OCI-M2 (cell line): ENCODE data around the gene EGLN3.

Source experiments
- DNase-seq: peaks from one replicate; lab custom pipeline; 2025; ENCODE audit not compliant: unreplicated experiment; lab: John Stamatoyannopoulos, UW

The EGLN3 gene

GRCh38 chr14:33915682-33916081 is 35.2 kb downstream of the EGLN3 start:
- no peak for DNase-seq

- no peak for DNase-seq
Measured at GRCh38 chr14:33914676-33915516, 36.0 kb downstream of the EGLN3 start.

- no peak for DNase-seq
Measured at GRCh38 chr14:33911046-33911445, 39.8 kb downstream of the EGLN3 start.

DNA sequence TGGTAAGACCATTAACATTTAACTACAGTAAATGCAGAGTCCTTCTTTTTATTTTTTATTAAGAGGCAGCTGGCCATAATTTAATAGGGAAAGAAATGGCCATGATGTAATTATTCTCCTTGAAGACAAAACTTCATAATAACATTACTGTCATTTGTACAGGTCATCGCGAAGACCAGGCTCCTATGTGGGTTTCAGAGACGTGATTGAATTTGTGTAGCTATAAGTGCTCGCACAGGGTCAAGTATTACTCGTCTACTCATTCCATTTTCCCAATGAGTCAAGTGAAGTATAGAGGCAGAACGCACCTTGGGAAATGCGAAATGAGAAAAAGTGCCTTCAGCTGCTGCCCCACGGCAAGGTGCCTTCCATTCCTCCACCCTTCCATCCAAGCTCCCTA is 40.4 kb downstream of the EGLN3 start:
- DNase-seq: no peak

DNA sequence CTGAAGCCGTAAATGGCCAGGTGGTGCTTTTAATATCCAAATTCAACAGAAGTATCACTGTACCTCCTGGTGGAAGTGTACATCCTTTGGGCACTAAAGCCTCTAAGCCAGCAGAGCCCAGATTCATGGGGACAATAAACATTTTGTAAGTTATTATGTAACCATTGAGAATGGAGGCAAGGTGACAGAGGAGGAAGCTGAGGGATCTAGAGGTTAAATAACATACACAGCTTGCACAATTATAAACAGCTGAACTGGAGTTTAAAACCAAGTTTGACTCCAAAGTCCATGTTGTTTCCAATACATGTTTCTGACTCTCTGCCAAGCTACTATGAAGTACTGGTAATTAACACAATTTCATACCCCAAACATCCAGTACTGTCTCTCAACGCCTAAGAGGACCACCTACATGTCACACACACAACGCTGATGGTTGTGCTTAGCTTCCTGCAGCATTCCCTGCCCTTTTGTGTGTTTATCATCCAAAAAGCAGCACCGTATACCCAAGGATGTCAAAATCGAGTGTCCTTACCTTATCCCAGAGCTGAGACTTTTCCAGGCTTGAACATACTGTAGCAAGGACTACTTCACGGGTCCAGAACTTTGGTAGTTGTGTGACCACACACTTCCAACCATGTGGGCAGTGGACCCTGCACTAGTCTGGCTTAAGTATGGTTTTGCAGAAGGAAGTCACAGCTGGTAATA is 41.3 kb downstream of the EGLN3 start:
- no peak for DNase-seq

DNA sequence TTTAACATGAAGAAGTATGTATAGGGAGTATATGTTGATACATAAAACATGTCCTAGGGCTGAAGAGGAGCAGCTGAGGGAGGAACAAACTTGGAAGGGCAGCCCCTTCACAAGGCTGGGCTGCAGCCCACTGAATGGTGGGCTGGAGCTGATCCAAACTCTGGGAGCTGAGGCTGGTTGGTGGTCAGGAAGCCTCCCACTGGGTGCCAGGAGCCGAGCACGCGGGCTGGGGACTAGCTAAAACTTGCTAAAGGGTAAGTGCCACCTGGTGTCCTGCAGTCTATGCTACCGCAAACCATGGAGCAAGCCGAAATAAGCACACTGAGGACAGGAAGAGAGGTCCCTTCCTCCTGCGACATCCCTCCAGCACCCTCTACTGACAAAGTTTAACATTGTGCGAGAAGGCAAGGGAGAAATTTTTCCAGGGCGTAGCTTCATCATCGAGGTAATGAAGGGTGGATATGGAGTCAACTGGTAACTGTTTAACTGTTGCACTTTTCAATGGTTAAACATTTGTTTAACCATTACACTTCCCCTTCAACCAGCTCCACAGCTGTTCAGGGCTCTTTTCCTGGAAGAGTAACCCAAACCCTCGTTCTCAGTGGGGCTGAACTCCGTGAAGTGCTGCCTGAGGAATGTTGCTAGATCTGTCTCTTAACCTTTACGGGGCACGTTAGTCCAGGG is 42.2 kb downstream of the EGLN3 start:
- DNase-seq: no peak

GRCh38 chr14:33906968-33907367 is 43.9 kb downstream of the EGLN3 start:
- DNase-seq: no peak

GRCh38 chr14:33904609-33905008 is 46.3 kb downstream of the EGLN3 start:
- DNase-seq: no peak

DNA sequence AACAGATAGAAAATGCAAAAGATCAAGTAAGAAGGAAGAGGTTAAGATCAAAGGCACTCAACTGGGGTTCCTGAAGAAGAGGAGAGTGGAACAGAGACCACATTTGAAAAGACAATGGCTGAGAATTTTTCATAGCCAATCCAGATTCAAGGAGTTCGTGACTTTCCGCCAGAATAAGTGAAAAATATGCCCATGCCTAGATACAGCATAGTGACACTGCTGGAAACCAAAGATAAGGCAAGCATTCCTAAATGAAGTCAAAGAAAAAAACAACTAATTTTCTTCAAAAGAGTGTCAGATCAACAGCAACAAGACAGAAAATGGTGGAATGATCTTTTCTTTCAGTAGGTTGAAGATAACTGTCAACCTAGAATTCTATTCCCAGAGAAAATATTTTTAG is 47.5 kb downstream of the EGLN3 start:
- DNase-seq: no peak

DNA sequence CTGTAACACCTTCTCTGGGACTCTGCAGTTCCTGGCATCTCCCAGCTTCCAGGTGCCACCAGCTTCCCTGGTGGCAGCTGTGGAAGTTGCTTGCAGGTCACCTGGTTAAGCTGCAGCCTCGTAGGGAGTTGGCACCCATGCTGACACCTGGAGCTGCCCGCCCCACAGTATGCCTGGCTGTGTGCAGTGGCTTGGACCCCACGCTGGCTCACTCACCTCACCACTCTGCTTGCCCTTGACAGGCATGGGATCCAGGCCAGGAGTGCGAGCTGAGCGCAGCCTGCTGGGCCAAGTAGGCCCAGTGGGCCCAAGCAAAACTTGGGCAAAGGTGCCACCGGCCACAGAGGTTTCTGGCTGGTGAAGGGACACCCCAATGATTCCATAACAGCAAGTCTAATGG is 48.5 kb downstream of the EGLN3 start:
- no peak for DNase-seq

- DNase-seq: no peak
Measured at GRCh38 chr14:33901426-33902155, 49.3 kb downstream of the EGLN3 start.

DNA sequence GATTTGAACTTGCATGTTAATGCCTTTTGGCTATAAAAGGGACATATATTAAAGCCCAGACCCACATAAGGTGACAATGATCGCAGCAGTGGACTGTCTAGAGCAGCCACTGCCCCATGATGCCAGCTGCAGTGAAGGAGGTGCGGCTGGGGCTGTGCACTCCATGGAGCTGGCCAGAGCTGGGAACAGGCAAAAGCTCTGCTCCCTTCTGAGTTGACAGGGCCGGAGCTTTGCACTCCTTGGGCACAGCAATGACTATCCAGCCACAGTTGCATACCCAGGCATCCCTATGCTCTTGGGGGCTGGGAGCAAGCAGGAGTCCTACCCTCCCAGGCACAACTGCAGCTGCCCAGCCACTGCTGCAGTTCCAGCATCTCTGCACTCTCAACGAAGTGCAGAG is 50.2 kb downstream of the EGLN3 start:
- DNase-seq: no peak

DNA sequence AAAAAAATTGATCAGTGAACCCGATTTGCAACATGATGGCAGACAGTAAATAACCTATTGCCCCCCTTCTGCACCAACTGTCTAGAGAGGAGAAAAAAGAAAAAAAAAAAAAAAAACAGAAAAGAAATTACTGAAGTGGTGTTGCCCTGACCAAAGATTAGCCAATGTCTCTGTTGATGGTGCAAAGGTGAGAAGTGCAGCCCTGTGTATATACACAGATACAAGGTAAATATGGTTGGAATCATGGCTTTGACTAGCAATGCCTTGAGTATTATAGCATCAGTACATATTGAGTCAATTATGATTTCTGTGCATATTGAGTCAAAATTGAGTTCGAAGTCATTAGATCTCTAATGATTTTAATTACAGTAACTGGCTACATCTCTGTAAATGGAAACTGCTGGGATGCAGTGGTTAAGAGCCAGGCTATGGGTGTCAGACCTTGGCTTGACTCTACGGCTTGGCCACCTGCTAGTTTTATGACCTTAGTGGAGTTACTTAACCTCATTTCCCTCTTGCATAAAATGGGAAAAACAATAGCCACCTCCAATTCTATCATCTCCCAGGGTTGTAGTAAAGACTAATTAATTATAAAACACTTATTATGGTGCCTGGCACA is 51.0 kb downstream of the EGLN3 start:
- no peak for DNase-seq

DNA sequence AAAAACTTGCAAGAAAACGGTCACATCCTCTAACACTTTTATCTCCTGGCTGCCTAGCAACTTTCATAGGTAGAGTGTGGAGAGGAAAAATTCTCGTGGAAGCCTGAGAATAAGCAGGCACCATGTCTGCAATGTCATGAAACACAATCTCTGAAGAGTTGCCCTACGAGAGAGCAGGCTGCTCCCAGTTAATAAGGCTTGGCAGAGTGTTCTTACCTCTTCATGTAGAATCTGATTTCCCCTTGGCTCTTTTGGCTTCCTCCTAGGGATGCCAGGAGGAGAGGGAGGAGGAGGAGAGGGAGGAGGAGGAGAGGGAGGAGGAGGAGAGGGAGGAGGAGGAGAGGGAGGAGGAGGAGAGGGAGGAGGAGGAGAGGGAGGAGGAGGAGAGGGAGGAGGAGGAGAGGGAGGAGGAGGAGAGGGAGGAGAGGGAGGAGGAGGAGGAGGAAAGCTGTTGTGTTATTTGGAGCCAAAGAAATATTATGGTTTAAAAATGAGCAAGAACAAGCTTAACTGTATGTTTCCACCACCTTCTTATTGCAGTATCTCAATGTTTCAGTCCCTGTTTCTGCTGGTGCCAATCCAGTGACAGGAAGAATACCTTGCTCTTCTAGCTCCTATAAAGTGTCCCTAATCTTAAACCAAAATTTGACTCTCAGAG is 52.9 kb downstream of the EGLN3 start:
- no peak for DNase-seq

DNA sequence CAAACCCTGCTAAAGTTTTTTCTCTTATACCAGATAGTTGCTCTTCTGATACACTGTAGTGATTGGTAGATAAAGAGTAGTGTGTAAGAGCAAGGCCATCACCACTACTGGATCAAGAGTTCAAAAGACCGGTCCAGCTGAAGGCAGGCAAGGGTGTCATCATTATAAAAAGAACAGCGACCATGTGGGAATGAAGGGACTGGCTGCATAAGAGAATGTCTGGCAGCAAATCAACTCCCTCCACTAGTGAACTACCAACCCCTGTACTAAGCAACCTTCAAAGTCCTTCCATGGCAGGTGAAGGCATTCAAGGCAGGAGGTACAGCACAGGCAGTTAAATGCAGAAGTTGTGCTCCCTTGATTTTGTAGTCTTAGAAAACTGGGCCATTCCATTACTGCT is 53.5 kb downstream of the EGLN3 start:
- no peak for DNase-seq

GRCh38 chr14:33894339-33894738 is 56.5 kb downstream of the EGLN3 start:
- DNase-seq: no peak

DNA sequence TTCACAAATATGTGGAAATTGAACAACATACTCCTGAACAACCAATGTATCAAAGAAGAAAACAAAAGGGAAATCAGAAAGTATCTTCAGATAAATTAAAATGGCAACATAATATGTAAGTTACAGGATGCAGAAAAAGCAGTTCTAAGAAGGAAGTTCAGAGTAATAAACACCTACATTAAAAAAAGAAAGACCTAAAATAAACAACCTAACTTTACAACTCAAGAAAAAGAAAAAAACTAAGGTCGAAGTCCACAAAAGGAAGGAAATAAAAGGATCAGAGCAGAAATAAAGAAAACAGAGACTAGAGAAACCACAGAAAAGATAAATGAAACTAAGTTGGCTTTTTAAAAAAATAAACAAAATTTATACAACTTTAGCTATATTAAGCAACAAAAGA is 59.2 kb downstream of the EGLN3 start:
- no peak for DNase-seq

GRCh38 chr14:33884916-33885315 is 66.0 kb downstream of the EGLN3 start:
- no peak for DNase-seq

GRCh38 chr14:33880330-33880729 is 70.5 kb downstream of the EGLN3 start:
- no peak for DNase-seq

DNA sequence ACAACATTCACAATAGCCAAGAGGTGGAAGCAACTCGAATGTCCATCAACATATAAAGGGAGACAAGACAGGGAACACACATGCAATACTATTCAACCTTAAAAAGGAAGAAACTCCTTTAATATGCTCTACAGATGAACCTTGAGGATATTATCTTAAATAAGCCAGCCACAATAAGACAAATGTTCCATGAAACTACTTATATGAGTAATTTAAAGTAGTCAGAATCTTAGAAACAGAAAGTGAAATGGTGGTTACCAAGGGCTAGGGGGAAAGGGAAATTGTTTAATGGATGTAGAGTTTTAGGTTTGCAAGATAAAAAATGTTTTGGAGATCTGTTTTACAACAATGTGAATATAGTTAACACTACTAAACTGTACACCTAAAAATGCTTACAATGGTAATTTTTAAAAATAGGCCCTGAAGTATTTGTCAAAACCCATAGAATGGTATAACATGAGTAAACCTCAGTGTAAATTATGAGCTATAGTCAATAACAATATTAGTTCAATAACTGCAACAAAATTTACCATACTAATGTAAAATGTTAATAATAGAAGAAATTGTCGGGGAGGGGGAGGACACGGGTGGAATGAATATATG is 71.1 kb downstream of the EGLN3 start:
- DNase-seq: no peak
